ENCODE results near the gene ARPC2.

DNA sequence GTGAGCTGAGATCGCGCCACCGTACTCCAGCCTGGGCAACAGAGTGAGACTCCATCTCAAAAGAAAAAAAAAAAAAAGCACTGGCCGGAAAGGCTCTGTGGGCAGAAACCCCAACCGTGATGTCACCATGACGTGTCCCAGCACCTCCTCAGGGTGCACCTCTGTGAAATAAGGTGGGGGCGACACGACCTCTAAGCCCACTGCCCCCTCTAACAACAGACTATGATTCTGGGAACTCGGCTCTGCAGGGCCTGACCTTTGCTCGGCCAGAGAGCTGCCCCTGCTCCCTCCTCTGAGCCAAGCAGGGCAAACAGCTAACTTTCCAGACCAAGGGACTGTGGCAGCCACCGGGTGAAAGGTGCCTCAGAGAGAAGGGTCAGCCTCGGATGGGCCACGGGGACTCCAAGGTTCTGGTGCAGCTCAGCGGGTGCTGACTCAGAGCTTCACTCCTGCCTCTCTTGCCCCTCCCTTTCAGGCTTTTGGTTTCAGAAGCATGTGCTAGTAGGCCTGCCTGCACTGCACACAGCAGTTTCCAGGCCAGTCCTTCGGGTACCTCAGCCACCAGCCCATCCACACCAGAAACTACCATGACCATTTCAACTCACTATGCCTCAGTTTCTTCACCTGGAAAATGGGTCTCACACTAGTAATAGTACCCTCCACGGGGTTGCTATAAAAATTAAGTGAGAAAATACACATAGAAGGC is 67.3 kb downstream of the ARPC2 start:
- TF ChIP-seq POLR2AphosphoS5 (IDR thresholded peaks at IDR 0.05; ENCODE audit: low read depth, low read length), result no peak
- TF ChIP-seq TAF1 (IDR thresholded peaks at IDR 0.05; ENCODE audit: borderline replicate concordance, low read depth, low read length), result no peak
